Measurements from ENCODE around the gene MYADML2. TPM values are rescaled to one million over a fixed set of nuclear protein-coding genes. Genes with fewer than 3 reads are reported as not detected.

Gene MYADML2
- total RNA-seq, 4 donors from 2014 or later, result 0.76 TPM; not detected in 3

DNA sequence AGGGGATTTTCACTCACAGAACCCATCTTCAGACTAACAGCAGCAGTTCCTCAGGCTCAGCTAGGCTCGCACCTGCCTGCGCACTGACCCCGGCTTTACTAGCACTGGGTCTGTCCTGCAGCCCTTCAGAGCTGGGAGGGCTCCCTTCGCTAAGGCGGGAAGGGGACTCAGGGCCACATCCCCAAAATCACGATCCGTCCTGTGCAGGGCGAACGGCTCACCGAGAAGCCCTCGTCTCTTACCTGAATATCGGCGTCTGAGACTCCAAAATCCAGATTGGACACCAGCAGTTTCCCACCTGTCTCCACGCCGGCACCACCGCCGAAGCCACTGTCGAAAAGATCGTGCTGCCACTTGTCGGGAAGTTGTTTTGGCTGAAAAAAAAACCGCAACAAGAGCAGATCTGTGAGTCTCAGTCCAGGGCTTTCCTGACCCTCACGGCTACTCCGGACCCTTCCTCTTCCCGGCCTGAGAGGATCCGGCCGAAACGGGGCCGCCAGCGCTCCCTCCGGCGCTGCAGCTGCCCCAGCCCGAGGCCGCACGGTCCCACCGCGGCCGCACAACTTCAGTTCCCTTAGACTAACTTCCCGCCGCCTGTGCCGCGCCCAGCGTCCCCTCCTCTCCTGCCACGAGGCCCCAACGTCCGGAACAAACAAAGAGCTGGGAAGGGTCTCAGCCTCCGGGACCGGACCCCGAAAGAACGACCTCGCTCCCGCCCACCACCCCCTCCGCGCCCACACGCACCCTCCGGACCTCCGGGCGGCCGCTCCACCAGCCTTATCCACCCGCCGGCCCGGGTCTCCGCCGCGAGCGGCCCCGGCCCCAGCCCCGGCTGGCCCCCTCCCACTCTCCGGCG is 56.4 kb downstream of the MYADML2 start:
- Histone ChIP-seq H3K27me3 (no peaks in the 10 kb centered on the region), H3K4me1 (peaks cover 0 to 23% (median 8%) of the 10 kb centered on the region in 4 donors), H3K4me3 (peak overlapping the region; percentile 87 to 100 (median 94)), H3K9me3 (no peaks in the 10 kb centered on the region), H3K27ac (peak overlapping the region; percentile 91 to 98 (median 94)), H3K36me3 (peaks cover 0 to 58% (median 3%) of the 10 kb centered on the region in 3 donors)
- no peak for DNase-seq
- TF ChIP-seq POLR2A (IDR thresholded peaks at IDR 0.05), result no peak
- TF ChIP-seq, protein P1, sequence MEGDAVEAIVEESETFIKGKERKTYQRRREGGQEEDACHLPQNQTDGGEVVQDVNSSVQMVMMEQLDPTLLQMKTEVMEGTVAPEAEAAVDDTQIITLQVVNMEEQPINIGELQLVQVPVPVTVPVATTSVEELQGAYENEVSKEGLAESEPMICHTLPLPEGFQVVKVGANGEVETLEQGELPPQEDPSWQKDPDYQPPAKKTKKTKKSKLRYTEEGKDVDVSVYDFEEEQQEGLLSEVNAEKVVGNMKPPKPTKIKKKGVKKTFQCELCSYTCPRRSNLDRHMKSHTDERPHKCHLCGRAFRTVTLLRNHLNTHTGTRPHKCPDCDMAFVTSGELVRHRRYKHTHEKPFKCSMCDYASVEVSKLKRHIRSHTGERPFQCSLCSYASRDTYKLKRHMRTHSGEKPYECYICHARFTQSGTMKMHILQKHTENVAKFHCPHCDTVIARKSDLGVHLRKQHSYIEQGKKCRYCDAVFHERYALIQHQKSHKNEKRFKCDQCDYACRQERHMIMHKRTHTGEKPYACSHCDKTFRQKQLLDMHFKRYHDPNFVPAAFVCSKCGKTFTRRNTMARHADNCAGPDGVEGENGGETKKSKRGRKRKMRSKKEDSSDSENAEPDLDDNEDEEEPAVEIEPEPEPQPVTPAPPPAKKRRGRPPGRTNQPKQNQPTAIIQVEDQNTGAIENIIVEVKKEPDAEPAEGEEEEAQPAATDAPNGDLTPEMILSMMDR (IDR thresholded peaks at IDR 0.05), result no peak

Other genes with a start within 250 kb of the MYADML2 start
- gene MRPL12, start 243.9 kb downstream of the MYADML2 start, total RNA-seq, result 10 to 100 TPM; 65.6 to 99.9 (median 76.4) TPM
- gene SLC25A10, start 234.9 kb downstream of the MYADML2 start, total RNA-seq, result 100 to 1,000 TPM in 1 of 4 donors, 10 to 100 TPM in 3; 37.1 to 109 (median 64.1) TPM
- gene GCGR, start 143.1 kb downstream of the MYADML2 start, total RNA-seq, result 1 to 10 TPM in 1 of 4 donors, under 1 TPM in 1, not detected in 2; 0.67 to 1.1 TPM
- 10 to 100 TPM; 19.6 to 47.9 (median 28.8) TPM for gene MCRIP1, start 113.9 kb downstream of the MYADML2 start, total RNA-seq
- not detected for gene PPP1R27, start 112.2 kb downstream of the MYADML2 start, total RNA-seq
- gene P4HB, start 86.7 kb downstream of the MYADML2 start, total RNA-seq, result 1,000 to 10,000 TPM in 3 of 4 donors, 100 to 1,000 TPM in 1; 326 to 1,290 (median 1,196) TPM
- gene ARHGDIA, start 75.9 kb downstream of the MYADML2 start, total RNA-seq, result 100 to 1,000 TPM; 282 to 475 (median 350) TPM
- 10 to 100 TPM; 38.9 to 96.6 (median 45.3) TPM for gene ALYREF, start 55.6 kb downstream of the MYADML2 start, total RNA-seq
- gene ANAPC11, start 55.5 kb downstream of the MYADML2 start, total RNA-seq, result 100 to 1,000 TPM in 1 of 4 donors, 10 to 100 TPM in 3; 69.3 to 126 (median 85.1) TPM
- gene NPB, start 45.0 kb downstream of the MYADML2 start, total RNA-seq, result 1 to 10 TPM in 1 of 4 donors, under 1 TPM in 1, not detected in 2; 0.76 to 1.6 TPM
- 100 to 1,000 TPM in 3 of 4 donors, 10 to 100 TPM in 1; 67.7 to 297 (median 179) TPM for gene PCYT2, start 35.8 kb downstream of the MYADML2 start, total RNA-seq
- gene SIRT7, start 29.1 kb downstream of the MYADML2 start, total RNA-seq, result 100 to 1,000 TPM in 2 of 4 donors, 10 to 100 TPM in 2; 82.5 to 130 (median 112) TPM
- gene MAFG, start 19.5 kb downstream of the MYADML2 start, total RNA-seq, result 10 to 100 TPM; 19.8 to 38.3 (median 34.4) TPM
- gene PYCR1, start 9.9 kb downstream of the MYADML2 start, total RNA-seq, result 10 to 100 TPM in 3 of 4 donors, 1 to 10 TPM in 1; 2.4 to 21.5 (median 20.2) TPM
- gene NOTUM, start 14.0 kb upstream of the MYADML2 start, total RNA-seq, result 1 to 10 TPM in 1 of 4 donors, not detected in 3; 1.2 TPM
- gene ASPSCR1, start 30.4 kb upstream of the MYADML2 start, total RNA-seq, result 10 to 100 TPM; 31.6 to 70.1 (median 49.9) TPM
- 100 to 1,000 TPM in 2 of 4 donors, 10 to 100 TPM in 2; 49.1 to 123 (median 91.8) TPM for gene CENPX, start 75.6 kb upstream of the MYADML2 start, total RNA-seq
- gene LRRC45, start 76.1 kb upstream of the MYADML2 start, total RNA-seq, result 10 to 100 TPM; 15.5 to 74.3 (median 23.1) TPM
- 10 to 100 TPM in 2 of 4 donors, 1 to 10 TPM in 2; 4.6 to 20.6 (median 9.8) TPM for gene RAC3, start 84.4 kb upstream of the MYADML2 start, total RNA-seq
- gene DCXR, start 90.5 kb upstream of the MYADML2 start, total RNA-seq, result 100 to 1,000 TPM in 2 of 4 donors, 10 to 100 TPM in 2; 68.5 to 104 (median 86.8) TPM
- gene RFNG, start 104.6 kb upstream of the MYADML2 start, total RNA-seq, result 10 to 100 TPM; 42.9 to 65.7 (median 50.2) TPM
- gene GPS1, start 104.7 kb upstream of the MYADML2 start, total RNA-seq, result 100 to 1,000 TPM in 1 of 4 donors, 10 to 100 TPM in 3; 69.2 to 138 (median 88.5) TPM
- gene DUS1L, start 118.6 kb upstream of the MYADML2 start, total RNA-seq, result 100 to 1,000 TPM in 3 of 4 donors, 10 to 100 TPM in 1; 73.6 to 207 (median 122) TPM
- gene FASN, start 151.0 kb upstream of the MYADML2 start, total RNA-seq, result 100 to 1,000 TPM in 1 of 4 donors, 10 to 100 TPM in 3; 50.4 to 110 (median 76.5) TPM

All from Peyer's patch (tissue), 4 donors.